GM23338 (cell line): ENCODE results near the gene RFC1.

Experiments used
- EZH2 ChIP-seq: fragments of 200-600 bp; sonication (generic); IDR thresholded peaks from one replicate; pipeline ENCODE4 v1.8.0; 2017; ENCODE audit warnings: antibody characterized with exemption, mild to moderate bottlenecking, low read depth; ENCODE audit not compliant: unreplicated experiment
- POLR2AphosphoS5 ChIP-seq: IDR thresholded peaks from 2 replicates; pipeline ENCODE4 v1.6.1; 2016; ENCODE audit warnings: antibody characterized with exemption, low read depth
- TF ChIP-seq, protein P1 (sequence below): IDR thresholded peaks from one replicate; pipeline ENCODE4 v1.6.1; 2018; ENCODE audit warnings: antibody characterized with exemption; ENCODE audit not compliant: unreplicated experiment

- TF ChIP-seq, protein P1, sequence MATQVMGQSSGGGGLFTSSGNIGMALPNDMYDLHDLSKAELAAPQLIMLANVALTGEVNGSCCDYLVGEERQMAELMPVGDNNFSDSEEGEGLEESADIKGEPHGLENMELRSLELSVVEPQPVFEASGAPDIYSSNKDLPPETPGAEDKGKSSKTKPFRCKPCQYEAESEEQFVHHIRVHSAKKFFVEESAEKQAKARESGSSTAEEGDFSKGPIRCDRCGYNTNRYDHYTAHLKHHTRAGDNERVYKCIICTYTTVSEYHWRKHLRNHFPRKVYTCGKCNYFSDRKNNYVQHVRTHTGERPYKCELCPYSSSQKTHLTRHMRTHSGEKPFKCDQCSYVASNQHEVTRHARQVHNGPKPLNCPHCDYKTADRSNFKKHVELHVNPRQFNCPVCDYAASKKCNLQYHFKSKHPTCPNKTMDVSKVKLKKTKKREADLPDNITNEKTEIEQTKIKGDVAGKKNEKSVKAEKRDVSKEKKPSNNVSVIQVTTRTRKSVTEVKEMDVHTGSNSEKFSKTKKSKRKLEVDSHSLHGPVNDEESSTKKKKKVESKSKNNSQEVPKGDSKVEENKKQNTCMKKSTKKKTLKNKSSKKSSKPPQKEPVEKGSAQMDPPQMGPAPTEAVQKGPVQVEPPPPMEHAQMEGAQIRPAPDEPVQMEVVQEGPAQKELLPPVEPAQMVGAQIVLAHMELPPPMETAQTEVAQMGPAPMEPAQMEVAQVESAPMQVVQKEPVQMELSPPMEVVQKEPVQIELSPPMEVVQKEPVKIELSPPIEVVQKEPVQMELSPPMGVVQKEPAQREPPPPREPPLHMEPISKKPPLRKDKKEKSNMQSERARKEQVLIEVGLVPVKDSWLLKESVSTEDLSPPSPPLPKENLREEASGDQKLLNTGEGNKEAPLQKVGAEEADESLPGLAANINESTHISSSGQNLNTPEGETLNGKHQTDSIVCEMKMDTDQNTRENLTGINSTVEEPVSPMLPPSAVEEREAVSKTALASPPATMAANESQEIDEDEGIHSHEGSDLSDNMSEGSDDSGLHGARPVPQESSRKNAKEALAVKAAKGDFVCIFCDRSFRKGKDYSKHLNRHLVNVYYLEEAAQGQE, result no peak
- TF ChIP-seq POLR2AphosphoS5 (no peak), EZH2 (no peak)
These were observed 70.4 kb downstream of the RFC1 start for GRCh38 chr4:39295784-39296183.
